HEK293 (cell line): Measurements from ENCODE around the gene PRRT1B.

Source experiments
- CTCF ChIA-PET: fragments of 350-600 bp; formaldehyde crosslinking; extraction: SDS; loops from one replicate; lab custom pipeline; 2021; ENCODE audit warnings: antibody characterized with exemption; lab: Yijun Ruan, JAX
- POLR2A ChIA-PET: fragments of 300-600 bp; formaldehyde crosslinking; extraction: SDS; loops from one replicate; lab custom pipeline; 2020; ENCODE audit warnings: antibody characterized with exemption, inconsistent platforms; lab: Yijun Ruan, JAX
- H3K27ac ChIP-seq: fragments of 200-500 bp; sonication (Bioruptor generic); 2 replicates; pipeline ENCODE4 v1.5.1; 2014; ENCODE audit warnings: low read depth, low read length, control low read depth, inconsistent platforms; ENCODE audit errors: extremely low read depth
- H3K36me3 ChIP-seq, 2 experiments: fragments of 200-500 bp in 1 of 2; sonication (Bioruptor generic) in 1 of 2; 1 replicate in 1 of 2; 2 replicates in 1 of 2; pipeline ENCODE4 v1.5.1; 2014 to 2017; ENCODE audit warnings: inconsistent platforms in 2 of 2, low read length in 2 of 2; ENCODE audit not compliant: control insufficient read depth in 2 of 2, insufficient read depth in 1 of 2
- H3K4me1 ChIP-seq: fragments of 200-500 bp; sonication (Bioruptor generic); 2 replicates; pipeline ENCODE4 v1.5.1; 2014; ENCODE audit warnings: mild to moderate bottlenecking, low read length, inconsistent platforms; ENCODE audit not compliant: control insufficient read depth, insufficient read depth
- H3K4me3 ChIP-seq: 2 replicates; pipeline ENCODE4 v1.5.1; 2011; ENCODE audit warnings: low read depth, mild to moderate bottlenecking, control low read depth, low read length, moderate library complexity
- H3K9me3 ChIP-seq: fragments of 200-500 bp; sonication (Bioruptor generic); 2 replicates; pipeline ENCODE4 v1.5.1; 2014; ENCODE audit warnings: low read depth, low read length, inconsistent platforms; ENCODE audit not compliant: control insufficient read depth, insufficient read depth
- SALL2 ChIP-seq: fragments of 450-650 bp; formaldehyde crosslinking; IDR thresholded peaks from 2 replicates; pipeline ENCODE4 v1.5.0; 2017; ENCODE audit warnings: missing biosample characterization, mild to moderate bottlenecking, missing genetic modification characterization, borderline replicate concordance
- SCRT1 ChIP-seq: fragments of 450-650 bp; formaldehyde crosslinking; IDR thresholded peaks from 2 replicates; pipeline ENCODE4 v1.5.1; 2016; ENCODE audit warnings: missing biosample characterization, missing genetic modification characterization, borderline replicate concordance
- SETDB1 ChIP-seq: IDR thresholded peaks from one replicate; pipeline ENCODE4 v1.6.1; 2017; ENCODE audit warnings: mild to moderate bottlenecking, low read length, moderate library complexity, mixed read lengths; ENCODE audit not compliant: insufficient read length
- SP3 ChIP-seq: fragments of 450-650 bp; formaldehyde crosslinking; IDR thresholded peaks from 2 replicates; pipeline ENCODE4 v1.5.1; 2016; ENCODE audit warnings: missing biosample characterization, missing genetic modification characterization
- ZNF174 ChIP-seq: fragments of 450-650 bp; formaldehyde crosslinking; IDR thresholded peaks from 2 replicates; pipeline ENCODE4 v1.5.0; 2017; ENCODE audit warnings: missing biosample characterization, mild to moderate bottlenecking, missing genetic modification characterization
- ZNF175 ChIP-seq: fragments of 450-650 bp; formaldehyde crosslinking; IDR thresholded peaks from 2 replicates; pipeline ENCODE4 v1.5.1; 2016; ENCODE audit warnings: missing biosample characterization, missing genetic modification characterization
- ZNF2 ChIP-seq: fragments of 450-650 bp; formaldehyde crosslinking; IDR thresholded peaks from 2 replicates; pipeline ENCODE4 v1.5.1; 2016; ENCODE audit warnings: missing biosample characterization, missing genetic modification characterization
- ZNF324 ChIP-seq: fragments of 450-650 bp; formaldehyde crosslinking; IDR thresholded peaks from 2 replicates; pipeline ENCODE4 v1.5.1; 2016; ENCODE audit warnings: missing biosample characterization, missing genetic modification characterization
- ZNF354C ChIP-seq: fragments of 450-650 bp; formaldehyde crosslinking; IDR thresholded peaks from 2 replicates; pipeline ENCODE4 v1.5.1; 2016; ENCODE audit warnings: missing biosample characterization, missing genetic modification characterization, low read depth, borderline replicate concordance
- ZNF423 ChIP-seq: fragments of 450-650 bp; formaldehyde crosslinking; IDR thresholded peaks from 2 replicates; pipeline ENCODE4 v1.5.1; 2016; ENCODE audit warnings: missing biosample characterization, missing genetic modification characterization
- ZNF544 ChIP-seq: fragments of 450-650 bp; formaldehyde crosslinking; IDR thresholded peaks from 2 replicates; pipeline ENCODE4 v1.5.0; 2017; ENCODE audit warnings: missing biosample characterization, missing genetic modification characterization
- ZNF610 ChIP-seq: fragments of 450-650 bp; formaldehyde crosslinking; IDR thresholded peaks from 2 replicates; pipeline ENCODE4 v1.5.1; 2016; ENCODE audit warnings: missing biosample characterization, missing genetic modification characterization, borderline replicate concordance
- ZNF624 ChIP-seq: fragments of 450-650 bp; formaldehyde crosslinking; IDR thresholded peaks from 2 replicates; pipeline ENCODE4 v1.5.1; 2017; ENCODE audit warnings: missing biosample characterization, missing genetic modification characterization
- TF ChIP-seq, protein P1 (sequence below): fragments of 450-650 bp; formaldehyde crosslinking; IDR thresholded peaks from 2 replicates; pipeline ENCODE4; 2016; ENCODE audit warnings: missing biosample characterization, missing genetic modification characterization
- TF ChIP-seq, protein P2 (sequence below): fragments of 450-650 bp; formaldehyde crosslinking; IDR thresholded peaks from 2 replicates; pipeline ENCODE4 v1.5.1; 2016; ENCODE audit warnings: missing biosample characterization, missing genetic modification characterization
- TF ChIP-seq, protein P3 (sequence below): fragments of 450-650 bp; formaldehyde crosslinking; IDR thresholded peaks from 2 replicates; pipeline ENCODE4 v1.5.1; 2016; ENCODE audit warnings: missing biosample characterization, missing genetic modification characterization
- TF ChIP-seq, protein P4 (sequence below): fragments of 450-650 bp; formaldehyde crosslinking; IDR thresholded peaks from 2 replicates; pipeline ENCODE4 v1.5.1; 2016; ENCODE audit warnings: missing biosample characterization, missing genetic modification characterization

The PRRT1B gene

DNA sequence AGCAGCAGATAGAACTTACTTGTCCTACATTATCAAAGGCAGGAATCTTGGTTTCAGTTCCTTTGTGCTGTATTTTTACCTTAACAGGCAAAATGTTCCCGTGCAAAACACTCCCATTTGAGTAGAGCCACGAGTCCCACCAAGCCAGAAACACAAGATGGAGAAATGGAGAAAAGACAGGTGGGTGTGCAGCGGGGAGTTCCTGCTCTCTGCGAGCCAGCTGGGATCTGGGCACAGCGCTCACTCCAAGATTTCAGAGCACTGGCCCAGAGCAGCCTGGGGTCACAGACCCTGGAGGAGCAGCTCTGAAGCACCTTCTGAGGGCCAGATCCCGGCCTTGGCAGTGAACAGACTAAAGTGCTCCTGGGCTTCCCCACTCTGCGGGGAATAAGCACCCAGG is 17.1 kb upstream of the PRRT1B start:
- no peak overlapping the region for H3K4me3 ChIP-seq
- H3K9me3 ChIP-seq: no peaks in the 10 kb centered on the region
- TF ChIP-seq ZNF324 (tag by site-specific recombination) (no peak), ZNF423 (no peak), ZNF354C (no peak), ZNF2 (tag by site-specific recombination) (no peak), SP3 (tag by site-specific recombination) (no peak), ZNF174 (tag by site-specific recombination) (no peak)
- TF ChIP-seq, protein P1, sequence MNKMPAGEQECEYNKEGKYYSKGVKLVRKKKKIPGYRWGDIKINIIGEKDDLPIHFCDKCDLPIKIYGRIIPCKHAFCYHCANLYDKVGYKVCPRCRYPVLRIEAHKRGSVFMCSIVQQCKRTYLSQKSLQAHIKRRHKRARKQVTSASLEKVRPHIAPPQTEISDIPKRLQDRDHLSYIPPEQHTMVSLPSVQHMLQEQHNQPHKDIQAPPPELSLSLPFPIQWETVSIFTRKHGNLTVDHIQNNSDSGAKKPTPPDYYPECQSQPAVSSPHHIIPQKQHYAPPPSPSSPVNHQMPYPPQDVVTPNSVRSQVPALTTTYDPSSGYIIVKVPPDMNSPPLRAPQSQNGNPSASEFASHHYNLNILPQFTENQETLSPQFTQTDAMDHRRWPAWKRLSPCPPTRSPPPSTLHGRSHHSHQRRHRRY: no peak
- TF ChIP-seq, protein P2, sequence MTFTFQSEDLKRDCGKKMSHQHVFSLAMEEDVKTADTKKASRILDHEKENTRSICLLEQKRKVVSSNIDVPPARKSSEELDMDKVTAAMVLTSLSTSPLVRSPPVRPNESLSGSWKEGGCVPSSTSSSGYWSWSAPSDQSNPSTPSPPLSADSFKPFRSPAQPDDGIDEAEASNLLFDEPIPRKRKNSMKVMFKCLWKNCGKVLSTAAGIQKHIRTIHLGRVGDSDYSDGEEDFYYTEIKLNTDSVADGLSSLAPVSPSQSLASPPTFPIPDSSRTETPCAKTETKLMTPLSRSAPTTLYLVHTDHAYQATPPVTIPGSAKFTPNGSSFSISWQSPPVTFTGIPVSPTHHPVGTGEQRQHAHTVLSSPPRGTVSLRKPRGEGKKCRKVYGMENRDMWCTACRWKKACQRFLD (tag by site-specific recombination): no peak
- TF ChIP-seq, protein P3, sequence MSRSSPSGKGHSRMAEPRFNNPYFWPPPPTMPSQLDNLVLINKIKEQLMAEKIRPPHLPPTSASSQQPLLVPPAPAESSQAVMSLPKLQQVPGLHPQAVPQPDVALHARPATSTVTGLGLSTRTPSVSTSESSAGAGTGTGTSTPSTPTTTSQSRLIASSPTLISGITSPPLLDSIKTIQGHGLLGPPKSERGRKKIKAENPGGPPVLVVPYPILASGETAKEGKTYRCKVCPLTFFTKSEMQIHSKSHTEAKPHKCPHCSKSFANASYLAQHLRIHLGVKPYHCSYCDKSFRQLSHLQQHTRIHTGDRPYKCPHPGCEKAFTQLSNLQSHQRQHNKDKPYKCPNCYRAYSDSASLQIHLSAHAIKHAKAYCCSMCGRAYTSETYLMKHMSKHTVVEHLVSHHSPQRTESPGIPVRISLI (tag by site-specific recombination): no peak
- ChIA-PET CTCF (no interaction called here), POLR2A (no interaction called here)
- H3K27ac ChIP-seq: no peak overlapping the region
- H3K4me1 ChIP-seq: 0 out of 2 replicates have a peak, but pooled peaks cover 2% of the 10 kb centered on the region
- peaks cover 17 to 71% of the 10 kb centered on the region in 2 experiments; a peak in 2 of 3 replicates for H3K36me3 ChIP-seq

DNA sequence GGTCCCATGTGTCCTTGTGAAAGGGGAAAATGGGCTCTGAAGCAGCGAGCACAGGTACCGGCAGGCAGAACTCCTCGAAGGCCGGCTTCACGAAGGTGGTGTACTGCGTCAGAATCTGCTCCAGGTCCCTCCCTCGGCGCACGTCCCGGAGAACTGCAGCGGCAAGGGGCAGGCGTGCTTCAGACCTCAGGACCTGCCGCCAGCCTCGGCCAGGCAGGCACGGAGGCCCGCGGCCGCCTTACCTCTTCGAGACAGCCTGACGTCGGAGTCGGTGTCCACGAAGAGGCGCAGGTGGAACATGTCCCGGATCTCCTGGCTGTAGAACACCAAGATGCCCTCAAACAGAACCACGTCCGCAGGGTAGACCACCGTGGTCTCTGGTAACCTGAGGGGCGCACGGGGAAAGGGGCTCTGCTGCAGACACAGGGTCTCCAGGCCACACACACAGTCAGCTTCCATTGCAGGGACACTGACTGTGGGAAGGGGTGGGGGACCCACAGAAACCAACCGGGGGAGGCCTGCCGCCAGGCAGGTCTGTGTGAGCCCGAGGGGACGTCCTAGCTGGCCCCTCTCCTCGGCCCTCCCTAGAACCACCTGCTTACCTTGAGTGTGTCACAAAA is 16.3 kb upstream of the PRRT1B start:
- POLR2A ChIA-PET: interaction anchor here (0.7 to 1.0 kb wide), 2 partner anchors 18 to 156 kb away, joined by 3 read pairs; no protein-coding TSS in a partner anchor
- H3K4me1 ChIP-seq: 0 out of 2 replicates have a peak, but pooled peaks cover 2% of the 10 kb centered on the region
- H3K36me3 ChIP-seq: peaks cover 17 to 63% of the 10 kb centered on the region in 2 experiments; a peak in 2 of 3 replicates
- TF ChIP-seq ZNF610 (no peak), SETDB1 (no peak), SALL2 (tag by site-specific recombination) (no peak)
- H3K4me3 ChIP-seq: no peak overlapping the region
- H3K27ac ChIP-seq: peak overlapping the region; percentile 88; the same call in 1 of the 2 replicates
- H3K9me3 ChIP-seq: no peaks in the 10 kb centered on the region
- CTCF ChIA-PET: interaction anchor here (0.6 kb wide), 1 partner anchor 25 kb away, joined by 3 read pairs; no protein-coding TSS in a partner anchor

DNA sequence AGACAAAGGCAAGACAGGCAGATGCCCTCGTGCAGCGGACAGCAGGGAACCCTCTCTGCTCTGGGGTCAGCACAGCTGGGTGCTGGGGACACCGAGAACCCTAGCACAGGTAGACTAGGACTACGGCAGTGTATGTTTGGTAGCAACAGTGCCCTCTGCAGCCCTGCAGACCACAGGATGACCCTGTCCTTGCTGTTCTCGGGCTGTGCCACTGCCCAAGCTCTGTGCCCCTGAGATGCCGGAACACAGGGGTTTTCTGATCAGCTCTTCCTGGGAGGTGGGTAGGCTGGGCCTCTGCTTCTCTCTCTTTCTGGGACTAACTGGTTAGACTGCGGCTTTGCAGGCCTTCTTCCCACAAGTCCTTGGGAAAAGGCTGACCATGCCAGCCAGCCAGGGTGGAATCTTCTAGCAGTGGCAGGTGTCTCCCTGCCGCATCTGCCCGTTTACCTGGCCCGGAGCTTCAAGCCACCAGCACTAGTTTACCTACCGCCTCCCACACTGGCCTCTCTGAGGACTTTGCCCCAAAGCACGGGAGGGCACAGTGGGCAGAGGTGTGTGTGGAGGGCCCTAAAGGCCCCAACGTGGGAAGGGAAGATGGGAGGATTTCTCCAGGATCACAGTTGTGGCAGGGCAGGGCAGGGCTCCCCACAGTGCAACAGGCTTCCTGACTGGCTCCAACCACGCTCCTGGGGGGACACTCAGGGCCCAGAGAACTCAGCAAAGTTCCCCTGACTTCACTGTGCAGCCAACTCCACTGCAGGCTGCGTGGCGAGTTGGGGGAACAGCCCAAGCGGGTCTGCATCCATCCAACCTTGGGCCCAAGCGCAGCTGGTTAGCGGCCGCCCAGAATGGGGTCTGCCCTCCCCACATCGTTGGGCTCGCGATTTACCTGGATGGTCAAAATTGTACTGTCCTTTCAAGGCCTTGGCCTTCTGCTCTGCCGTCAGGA is 15.5 kb upstream of the PRRT1B start:
- 0 out of 2 replicates have a peak, but pooled peaks cover 2% of the 10 kb centered on the region for H3K4me1 ChIP-seq
- ChIA-PET CTCF (interaction anchor here (0.6 to 1.3 kb wide), 3 partner anchors 24 to 224 kb away, joined by 3 read pairs; no protein-coding TSS in a partner anchor), POLR2A (interaction anchor here (0.6 to 1.0 kb wide), 4 partner anchors 17 to 763 kb away, joined by 3 to 5 read pairs (median 3); no protein-coding TSS in a partner anchor)
- peak overlapping the region; percentile 88 for H3K27ac ChIP-seq
- TF ChIP-seq, protein P4, sequence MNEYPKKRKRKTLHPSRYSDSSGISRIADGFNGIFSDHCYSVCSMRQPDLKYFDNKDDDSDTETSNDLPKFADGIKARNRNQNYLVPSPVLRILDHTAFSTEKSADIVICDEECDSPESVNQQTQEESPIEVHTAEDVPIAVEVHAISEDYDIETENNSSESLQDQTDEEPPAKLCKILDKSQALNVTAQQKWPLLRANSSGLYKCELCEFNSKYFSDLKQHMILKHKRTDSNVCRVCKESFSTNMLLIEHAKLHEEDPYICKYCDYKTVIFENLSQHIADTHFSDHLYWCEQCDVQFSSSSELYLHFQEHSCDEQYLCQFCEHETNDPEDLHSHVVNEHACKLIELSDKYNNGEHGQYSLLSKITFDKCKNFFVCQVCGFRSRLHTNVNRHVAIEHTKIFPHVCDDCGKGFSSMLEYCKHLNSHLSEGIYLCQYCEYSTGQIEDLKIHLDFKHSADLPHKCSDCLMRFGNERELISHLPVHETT (tag by site-specific recombination): no peak
- peak; percentile 16; the same call in 1 of the 2 replicates for TF ChIP-seq SCRT1 (tag by site-specific recombination)
- no peak for TF ChIP-seq ZNF544 (tag by site-specific recombination)
- no peak for TF ChIP-seq ZNF354C
- no peak for TF ChIP-seq ZNF624 (tag by site-specific recombination)
- TF ChIP-seq ZNF175 (tag by site-specific recombination): no peak
- H3K4me3 ChIP-seq: peak overlapping the region; percentile 89
- H3K36me3 ChIP-seq: peaks cover 17 to 55% of the 10 kb centered on the region in 2 experiments; a peak in 2 of 3 replicates
- no peaks in the 10 kb centered on the region for H3K9me3 ChIP-seq
